ENCODE data around the gene MAP3K7. TPM values are rescaled to one million over a fixed set of nuclear protein-coding genes. Genes with fewer than 3 reads are reported as not detected.

The MAP3K7 gene
- total and polyA plus RNA-seq, 2 donors from 2014 or later: 14.8 to 25.7 TPM

- no peak overlapping the region for H3K9ac ChIP-seq (ENCODE audit: low read length in 3 of 3)
- FAIRE-seq: no peak
- intact Hi-C loops (cut with DNase I): no loop called here
These were observed 123.0 kb downstream of the MAP3K7 start for GRCh38 chr6:90463874-90464273.

More at GRCh38 chr6:90463874-90464273, 123.0 kb downstream of the MAP3K7 start:
- no peaks in the 10 kb centered on the region for H3K4me1 ChIP-seq (ENCODE audit: control insufficient read depth in 2 of 3, insufficient read depth in 2 of 3, low read depth in 1 of 3, low read length in 3 of 3)
- H3K27ac ChIP-seq (ENCODE audit: low read depth in 2 of 2, low read length in 2 of 2): no peak overlapping the region
- no peak overlapping the region for H3K4me3 ChIP-seq (ENCODE audit: low read length in 3 of 3)
- H3K9me3 ChIP-seq (ENCODE audit: control insufficient read depth in 2 of 3, insufficient read depth in 1 of 3, low read length in 3 of 3): no peaks in the 10 kb centered on the region
- TF ChIP-seq, protein P1, sequence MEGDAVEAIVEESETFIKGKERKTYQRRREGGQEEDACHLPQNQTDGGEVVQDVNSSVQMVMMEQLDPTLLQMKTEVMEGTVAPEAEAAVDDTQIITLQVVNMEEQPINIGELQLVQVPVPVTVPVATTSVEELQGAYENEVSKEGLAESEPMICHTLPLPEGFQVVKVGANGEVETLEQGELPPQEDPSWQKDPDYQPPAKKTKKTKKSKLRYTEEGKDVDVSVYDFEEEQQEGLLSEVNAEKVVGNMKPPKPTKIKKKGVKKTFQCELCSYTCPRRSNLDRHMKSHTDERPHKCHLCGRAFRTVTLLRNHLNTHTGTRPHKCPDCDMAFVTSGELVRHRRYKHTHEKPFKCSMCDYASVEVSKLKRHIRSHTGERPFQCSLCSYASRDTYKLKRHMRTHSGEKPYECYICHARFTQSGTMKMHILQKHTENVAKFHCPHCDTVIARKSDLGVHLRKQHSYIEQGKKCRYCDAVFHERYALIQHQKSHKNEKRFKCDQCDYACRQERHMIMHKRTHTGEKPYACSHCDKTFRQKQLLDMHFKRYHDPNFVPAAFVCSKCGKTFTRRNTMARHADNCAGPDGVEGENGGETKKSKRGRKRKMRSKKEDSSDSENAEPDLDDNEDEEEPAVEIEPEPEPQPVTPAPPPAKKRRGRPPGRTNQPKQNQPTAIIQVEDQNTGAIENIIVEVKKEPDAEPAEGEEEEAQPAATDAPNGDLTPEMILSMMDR (IDR thresholded peaks at IDR 0.05; ENCODE audit: borderline replicate concordance, extremely low read depth, insufficient read depth): no peak
- no peaks in the 10 kb centered on the region for H3K27me3 ChIP-seq (ENCODE audit: control insufficient read depth, insufficient read depth, low read length)
- no peak for DNase-seq
- H3K36me3 ChIP-seq (ENCODE audit: control insufficient read depth in 2 of 3, insufficient read depth in 3 of 3, low read length in 3 of 3): no peaks in the 10 kb centered on the region

Data from kidney (tissue), 14 donors.